Prostate gland (tissue), 2 donors: ENCODE results near the gene RPS6KA2. TPM values are rescaled to one million over a fixed set of nuclear protein-coding genes. Genes with fewer than 3 reads are reported as not detected.

Experiments used
- DNase-seq: peaks from one replicate; pipeline ENCODE4 v3.0.0-alpha.2; 2019; ENCODE audit warnings: low spot score
- H3K27ac ChIP-seq, 2 donors: fragments of 200-600 bp; sonication (generic); 2 replicates each; pipeline ENCODE4 v1.5.1; 2017 to 2019
- H3K27me3 ChIP-seq: fragments of 200-600 bp; sonication (generic); replicated peaks from 2 replicates; pipeline ENCODE4 v1.5.1; 2019; ENCODE audit not compliant: insufficient read depth
- H3K36me3 ChIP-seq, 2 donors: fragments of 200-600 bp; sonication (generic); 1 replicate in 1 of 2; 2 replicates in 1 of 2; pipeline versions ENCODE4 v1.5.1 to v1.8.1; 2017 to 2019
- H3K4me1 ChIP-seq: fragments of 200-600 bp; sonication (generic); replicated peaks from 2 replicates; pipeline ENCODE4 v1.5.1; 2019
- H3K4me3 ChIP-seq, 2 donors: fragments of 200-600 bp; sonication (generic); 2 replicates each; pipeline ENCODE4 v1.5.1; 2017 to 2019
- H3K9me3 ChIP-seq: fragments of 200-600 bp; sonication (generic); 2 replicates; pipeline ENCODE4 v1.5.1; 2017
- CTCF ChIP-seq, 4 experiments: fragments of 200-600 bp in 2 of 4; fragments of 450-650 bp in 2 of 4; sonication (generic) in 2 of 4; IDR thresholded peaks; 1 replicate in 3 of 4; 2 replicates in 1 of 4; pipeline ENCODE4 v1.5.1; 2016 to 2019; ENCODE audit warnings: antibody characterized with exemption in 4 of 4, mild to moderate bottlenecking in 2 of 4, moderate library complexity in 2 of 4
- POLR2A ChIP-seq: fragments of 450-650 bp; IDR thresholded peaks from one replicate; pipeline ENCODE4 v1.6.1; 2016; ENCODE audit warnings: antibody characterized with exemption, mild to moderate bottlenecking
- POLR2AphosphoS5 ChIP-seq: sonication (generic); formaldehyde crosslinking; IDR thresholded peaks from one replicate; pipeline ENCODE4 v1.6.1; 2017; ENCODE audit warnings: antibody characterized with exemption
- WGBS: methylation state at CpG from one replicate; pipeline ENCODE4 v1.1.5; 2018; 5-methylcytosine and 5-hydroxymethylcytosine counted together
- intact Hi-C: fragments of 100-400 bp; cut with DNase I; formaldehyde crosslinking; loops from one replicate; pipeline ENCODE4 v1.14.2; 2022
- total RNA-seq, 2 donors: library from RNA; depleted of rRNA; stranded (reverse); fragments of >200 nt; gene quantifications; one replicate each; pipeline ENCODE4 v1.1.0, GENCODE V29; 2016

The RPS6KA2 gene
- total RNA-seq, 2 donors from 2014 or later, result 32.2 to 44.3 TPM

- Histone ChIP-seq H3K36me3 (no peaks in the 10 kb centered on the region), H3K4me1 (no peaks in the 10 kb centered on the region), H3K27me3 (no peaks in the 10 kb centered on the region), H3K27ac (no peak overlapping the region), H3K9me3 (no peaks in the 10 kb centered on the region), H3K4me3 (no peak overlapping the region)
- TF ChIP-seq POLR2A, result no peak
- TF ChIP-seq POLR2AphosphoS5, result no peak
- TF ChIP-seq CTCF (IDR thresholded peaks at IDR 0.05), result no peak
- intact Hi-C loops, result no loop called here
- WGBS, result 86% methylated on average over 16 of the region's 16 CpGs
- no peak for DNase-seq
Observed at GRCh38 chr6:166438211-166438861, 188.7 kb downstream of the RPS6KA2 start.

- WGBS, result 93% methylated on average over 15 of the region's 15 CpGs
- Histone ChIP-seq H3K9me3 (no peaks in the 10 kb centered on the region), H3K27ac (no peak overlapping the region), H3K4me3 (no peak overlapping the region), H3K4me1 (no peaks in the 10 kb centered on the region), H3K36me3 (no peaks in the 10 kb centered on the region), H3K27me3 (no peaks in the 10 kb centered on the region)
- intact Hi-C loops, result no loop called here
- DNase-seq, result no peak
- no peak for TF ChIP-seq POLR2A
- TF ChIP-seq CTCF (IDR thresholded peaks at IDR 0.05), result no peak
- no peak for TF ChIP-seq POLR2AphosphoS5
Observed at GRCh38 chr6:166437661-166438060, 189.4 kb downstream of the RPS6KA2 start.

GRCh38 chr6:166436195-166437139, 190.6 kb downstream of the RPS6KA2 start:
- Histone ChIP-seq H3K27ac (no peak overlapping the region), H3K9me3 (no peaks in the 10 kb centered on the region), H3K27me3 (no peaks in the 10 kb centered on the region), H3K4me1 (no peaks in the 10 kb centered on the region), H3K36me3 (no peaks in the 10 kb centered on the region), H3K4me3 (no peak overlapping the region)
- intact Hi-C loops, result no loop called here
- 90% methylated on average over 24 of the region's 24 CpGs for WGBS
- no peak for DNase-seq
- TF ChIP-seq POLR2A, result no peak
- no peak for TF ChIP-seq POLR2AphosphoS5
- TF ChIP-seq CTCF (IDR thresholded peaks at IDR 0.05), result no peak

GRCh38 chr6:166435574-166435973, 191.5 kb downstream of the RPS6KA2 start:
- DNase-seq, result no peak
- WGBS, result 50% methylated on average over 10 of the region's 10 CpGs
- Histone ChIP-seq H3K4me3 (no peak overlapping the region), H3K27me3 (no peaks in the 10 kb centered on the region), H3K36me3 (no peaks in the 10 kb centered on the region), H3K27ac (no peak overlapping the region), H3K4me1 (no peaks in the 10 kb centered on the region), H3K9me3 (no peaks in the 10 kb centered on the region)
- intact Hi-C loops, result no loop called here
- TF ChIP-seq CTCF (IDR thresholded peaks at IDR 0.05), result no peak
- no peak for TF ChIP-seq POLR2AphosphoS5
- no peak for TF ChIP-seq POLR2A
